Measurements from ENCODE around the gene TIMP3.

TIMP3 gene

GRCh38 chr22:32760396-32760795 is 41.1 kb upstream of the TIMP3 start:
- Histone ChIP-seq H3K27me3 (replicated peaks; ENCODE audit: insufficient read depth, low read length) (no peaks in the 10 kb centered on the region), H3K79me2 (ENCODE audit: low read length) (no peaks in the 10 kb centered on the region), H3K9me2 (replicated peaks; ENCODE audit: insufficient read depth, low read length) (no peaks in the 10 kb centered on the region), H3K4me2 (ENCODE audit: low read depth, low read length) (no peak overlapping the region), H3F3A (ENCODE audit: insufficient read depth, low read length) (no peaks in the 10 kb centered on the region), H3K36me3 (replicated peaks; ENCODE audit: insufficient read depth, low read length) (no peaks in the 10 kb centered on the region), H3K4me3 (ENCODE audit: low read length) (no peak overlapping the region), H3K9me3 (replicated peaks; ENCODE audit: insufficient read depth, low read length) (no peaks in the 10 kb centered on the region), H4K20me1 (ENCODE audit: insufficient read depth, low read length) (no peaks in the 10 kb centered on the region), H3K4me1 (ENCODE audit: low read length) (no peaks in the 10 kb centered on the region), H3K27ac (ENCODE audit: low read length) (no peak overlapping the region), H2AFZ (ENCODE audit: low read length) (no peak overlapping the region), H3K9ac (ENCODE audit: low read length) (no peak overlapping the region)
- DNase-seq: no peak
- TF ChIP-seq EZH2phosphoT487 (IDR thresholded peaks at IDR 0.05; ENCODE audit: low read length): no peak
- no peak for TF ChIP-seq CTCF (IDR thresholded peaks at IDR 0.05; ENCODE audit: low read length)
- TF ChIP-seq EZH2 (optimal IDR thresholded peaks at IDR 0.05; ENCODE audit: low read depth, low read length): no peak

GRCh38 chr22:32760815-32761214 is 40.7 kb upstream of the TIMP3 start:
- Histone ChIP-seq H3K4me3 (ENCODE audit: low read length) (no peak overlapping the region), H3F3A (ENCODE audit: insufficient read depth, low read length) (no peaks in the 10 kb centered on the region), H3K9me2 (replicated peaks; ENCODE audit: insufficient read depth, low read length) (no peaks in the 10 kb centered on the region), H3K4me2 (ENCODE audit: low read depth, low read length) (no peak overlapping the region), H3K36me3 (replicated peaks; ENCODE audit: insufficient read depth, low read length) (no peaks in the 10 kb centered on the region), H2AFZ (ENCODE audit: low read length) (no peak overlapping the region), H4K20me1 (ENCODE audit: insufficient read depth, low read length) (no peaks in the 10 kb centered on the region), H3K4me1 (ENCODE audit: low read length) (no peaks in the 10 kb centered on the region), H3K79me2 (ENCODE audit: low read length) (no peaks in the 10 kb centered on the region), H3K27ac (ENCODE audit: low read length) (no peak overlapping the region), H3K9ac (ENCODE audit: low read length) (no peak overlapping the region), H3K9me3 (replicated peaks; ENCODE audit: insufficient read depth, low read length) (no peaks in the 10 kb centered on the region), H3K27me3 (replicated peaks; ENCODE audit: insufficient read depth, low read length) (no peaks in the 10 kb centered on the region)
- TF ChIP-seq EZH2 (optimal IDR thresholded peaks at IDR 0.05; ENCODE audit: low read depth, low read length): no peak
- TF ChIP-seq CTCF (IDR thresholded peaks at IDR 0.05; ENCODE audit: low read length): no peak
- no peak for TF ChIP-seq EZH2phosphoT487 (IDR thresholded peaks at IDR 0.05; ENCODE audit: low read length)
- DNase-seq: no peak

GRCh38 chr22:32761251-32761903 is 40.1 kb upstream of the TIMP3 start:
- Histone ChIP-seq H3K36me3 (replicated peaks; ENCODE audit: insufficient read depth, low read length) (no peaks in the 10 kb centered on the region), H3F3A (ENCODE audit: insufficient read depth, low read length) (no peaks in the 10 kb centered on the region), H3K4me3 (ENCODE audit: low read length) (no peak overlapping the region), H3K9ac (ENCODE audit: low read length) (no peak overlapping the region), H2AFZ (ENCODE audit: low read length) (no peak overlapping the region), H4K20me1 (ENCODE audit: insufficient read depth, low read length) (no peaks in the 10 kb centered on the region), H3K9me3 (replicated peaks; ENCODE audit: insufficient read depth, low read length) (no peaks in the 10 kb centered on the region), H3K4me1 (ENCODE audit: low read length) (no peaks in the 10 kb centered on the region), H3K27me3 (replicated peaks; ENCODE audit: insufficient read depth, low read length) (no peaks in the 10 kb centered on the region), H3K79me2 (ENCODE audit: low read length) (no peaks in the 10 kb centered on the region), H3K4me2 (ENCODE audit: low read depth, low read length) (no peak overlapping the region), H3K27ac (ENCODE audit: low read length) (no peak overlapping the region), H3K9me2 (replicated peaks; ENCODE audit: insufficient read depth, low read length) (no peaks in the 10 kb centered on the region)
- no peak for DNase-seq
- no peak for TF ChIP-seq CTCF (IDR thresholded peaks at IDR 0.05; ENCODE audit: low read length)
- TF ChIP-seq EZH2phosphoT487 (IDR thresholded peaks at IDR 0.05; ENCODE audit: low read length): no peak
- TF ChIP-seq EZH2 (optimal IDR thresholded peaks at IDR 0.05; ENCODE audit: low read depth, low read length): no peak

Data from MM.1S (cell line).